Caki2 (cell line): ENCODE data around the gene INPP5A. TPM values are rescaled to one million over a fixed set of nuclear protein-coding genes. Genes with fewer than 3 reads are reported as not detected.
"Not testable (repeated sequence)": the region's sequence is repeated elsewhere in the genome, so short reads cannot be mapped to it uniquely, and the experiment has no call there.

ENCODE experiments used
- DNase-seq: peaks from one replicate; pipeline ENCODE4 v3.0.0-alpha.2; 2015; ENCODE audit warnings: low read depth
- in situ Hi-C: cut with HindIII; loops from 2 replicates; pipeline ENCODE4 v1.10.0; 2016; ENCODE audit warnings: low sequenced_read_pairs, low pct_unique_long_range_greater_than_20kb, mixed read lengths
- total RNA-seq: library from RNA; depleted of rRNA; stranded (reverse); fragments of >200 nt; shearing (Covaris generic); gene quantifications from 2 replicates; pipeline ENCODE4 v1.2.3, GENCODE V29; 2014; ENCODE audit warnings: low replicate concordance

INPP5A gene
- total RNA-seq, 1 experiment from 2014 or later, result 21.2 TPM

GRCh38 chr10:132542819-132543218 is 5.2 kb downstream of the INPP5A start:
- in situ Hi-C loops, result no loop called here
- DNase-seq, result no peak

GRCh38 chr10:132543916-132544743 is 6.5 kb downstream of the INPP5A start:
- DNase-seq, result no peak
- in situ Hi-C loops, result no loop called here

GRCh38 chr10:132544744-132545658 is 7.4 kb downstream of the INPP5A start:
- in situ Hi-C loops, result no loop called here
- no peak for DNase-seq

- in situ Hi-C loops, result no loop called here
- no peak for DNase-seq
These were observed 8.2 kb downstream of the INPP5A start for GRCh38 chr10:132545659-132546367.

GRCh38 chr10:132546567-132547420 is 9.2 kb downstream of the INPP5A start:
- DNase-seq, result peak; percentile 52
- in situ Hi-C loops, result no loop called here

- in situ Hi-C loops, result no loop called here
- no peak for DNase-seq
These were observed 9.9 kb downstream of the INPP5A start for GRCh38 chr10:132547421-132547861.

- in situ Hi-C loops, result no loop called here
- DNase-seq, result no peak
These were observed 10.7 kb downstream of the INPP5A start for GRCh38 chr10:132548106-132548823.

- no peak for DNase-seq
- in situ Hi-C loops, result no loop called here
These were observed 11.3 kb downstream of the INPP5A start for GRCh38 chr10:132548869-132549268.

- no peak for DNase-seq
- in situ Hi-C loops, result no loop called here
These were observed 11.8 kb downstream of the INPP5A start for GRCh38 chr10:132549371-132549770.

- no peak for DNase-seq
- in situ Hi-C loops, result no loop called here
These were observed 12.9 kb downstream of the INPP5A start for GRCh38 chr10:132550366-132551092.

- no peak for DNase-seq
- in situ Hi-C loops, result no loop called here
These were observed 13.7 kb downstream of the INPP5A start for GRCh38 chr10:132551093-132551807.

GRCh38 chr10:132551808-132552130 is 14.2 kb downstream of the INPP5A start:
- DNase-seq, result no peak
- in situ Hi-C loops, result no loop called here

- in situ Hi-C loops, DNase-seq: not testable (repeated sequence)
These were observed 15.0 kb downstream of the INPP5A start for GRCh38 chr10:132552635-132553034.

GRCh38 chr10:132553568-132553967 is 16.0 kb downstream of the INPP5A start:
- DNase-seq, in situ Hi-C loops: not testable (repeated sequence)

GRCh38 chr10:132554053-132554990 is 16.7 kb downstream of the INPP5A start:
- in situ Hi-C loops, result no loop called here
- no peak for DNase-seq
